ENCODE results near the gene FOXD4L3. TPM values are rescaled to one million over a fixed set of nuclear protein-coding genes. Genes with fewer than 3 reads are reported as not detected.

FOXD4L3 gene
- total RNA-seq, result not detected in 2 replicates

DNA sequence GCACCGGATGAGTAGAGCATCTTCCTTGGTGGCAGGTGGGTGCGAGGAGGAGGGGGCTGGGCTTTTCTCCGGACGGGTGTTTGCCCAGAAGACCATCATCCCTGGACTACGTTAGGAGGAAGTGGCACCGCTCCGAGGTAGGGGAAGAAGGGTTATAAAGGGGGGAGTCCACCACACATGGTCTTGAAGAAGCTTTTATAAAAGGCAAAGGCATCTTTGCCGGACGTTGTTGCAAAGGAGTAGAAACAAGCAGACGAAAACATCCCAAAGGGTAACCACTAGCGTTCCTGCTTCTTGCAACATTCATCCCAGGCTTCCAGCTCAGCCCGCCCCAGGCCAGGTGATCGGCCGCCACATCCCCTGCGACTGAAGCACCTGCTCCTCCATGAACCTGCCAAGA is at the start of gene FOXD4L3:
Gene FOXD4L3, plus strand, starts transcription at position 301 of the 400 bp plus-strand sequence. Its CDS starts 85 bp downstream, at position 386.

Other genes with a start within 250 kb of the FOXD4L3 start
- 21.4 and 54.6 TPM in 2 replicates for gene ZNG1C, start 60.9 kb upstream of the FOXD4L3 start, total RNA-seq
- gene PGM5, start 53.7 kb downstream of the FOXD4L3 start, total RNA-seq, result 2.6 and 108 TPM in 2 replicates
- not detected in 2 replicates for gene TMEM252, start 238.0 kb downstream of the FOXD4L3 start, total RNA-seq

All from bladder microvascular endothelial cell (primary cell).